Measurements from ENCODE around the gene TPGS1. TPM values are rescaled to one million over a fixed set of nuclear protein-coding genes. Genes with fewer than 3 reads are reported as not detected.

Gene TPGS1
- total and polyA plus RNA-seq, 8 donors: 1.2 to 65.5 (median 25.0) TPM

DNA sequence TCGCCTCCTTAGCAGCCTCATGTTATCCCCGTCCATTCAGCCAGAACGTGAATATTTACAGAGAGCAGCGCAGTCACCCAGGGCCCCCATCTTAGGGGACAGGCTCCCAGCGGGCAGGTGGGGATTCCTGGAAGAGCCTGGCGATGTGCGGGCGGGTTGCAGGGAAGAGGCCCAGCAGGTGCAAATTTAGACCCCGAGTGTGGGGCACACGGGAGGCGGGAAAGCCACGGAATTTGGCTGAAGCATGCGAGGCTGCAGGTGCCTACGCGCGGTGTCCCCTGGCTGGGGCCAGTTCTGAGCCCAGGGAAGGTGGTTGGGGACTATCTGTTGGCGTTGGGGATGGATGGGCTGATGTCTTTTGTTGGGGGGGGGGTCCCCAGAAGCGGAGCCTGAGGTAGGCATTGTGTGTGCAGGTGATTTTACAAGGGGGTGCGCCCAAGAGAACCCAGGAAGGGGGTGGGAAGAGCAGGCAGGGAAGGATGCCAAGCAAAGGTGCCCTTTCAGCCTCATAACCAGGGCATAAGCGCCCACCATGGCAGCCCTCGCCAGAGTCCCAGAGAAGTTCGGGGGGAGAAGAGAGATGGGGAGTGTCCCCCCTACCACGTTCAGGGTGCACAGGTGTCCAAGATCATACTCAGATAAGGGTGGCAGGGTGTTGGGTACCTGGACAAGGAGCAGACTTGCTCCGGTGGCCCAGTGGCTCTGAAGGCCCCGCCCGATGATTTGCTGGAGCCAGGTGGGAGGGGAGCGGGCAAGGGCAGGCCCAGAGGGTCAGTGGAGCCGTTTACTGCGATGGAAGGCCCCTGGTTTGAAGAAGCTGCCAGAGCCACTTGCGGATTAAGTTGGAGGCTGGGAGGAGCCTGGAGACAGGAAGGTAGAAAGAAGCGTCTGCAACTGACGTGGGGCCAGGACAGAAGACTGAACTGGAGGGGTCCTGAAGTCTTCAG is 1.2 kb downstream of the TPGS1 start:
- WGBS, 5 donors: 48 to 62% (median 55%) methylated on average over 26 to 32 of the region's 32 CpGs
- H3K27ac ChIP-seq: peak overlapping the region in 2 of 5 donors; percentile 96 to 98
- DNase-seq: no peak

DNA sequence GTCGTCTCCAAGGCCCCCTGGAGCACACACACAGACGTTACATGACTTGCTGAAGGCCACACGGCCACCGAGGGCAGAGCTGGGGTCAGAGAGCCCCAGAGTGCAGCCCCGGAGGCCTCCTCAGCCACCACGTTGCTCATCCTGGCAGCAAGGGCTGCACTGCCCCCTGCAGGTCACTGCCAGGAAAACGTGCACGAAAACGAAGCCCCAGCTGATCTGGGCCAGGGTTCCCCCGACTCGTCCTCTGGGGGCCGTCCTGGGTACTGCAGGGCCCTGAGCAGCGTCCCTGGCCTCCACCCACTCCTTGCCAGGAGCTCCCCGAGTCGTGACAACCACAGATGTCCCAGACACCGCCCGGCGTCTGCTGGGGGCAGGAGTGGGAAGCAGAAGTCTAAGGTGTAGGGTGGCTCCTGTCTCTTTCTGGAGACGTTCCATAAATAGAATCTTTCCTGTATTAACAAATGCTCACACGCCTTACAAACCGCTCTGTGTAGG is 3.4 kb downstream of the TPGS1 start:
- Histone ChIP-seq H3K27ac (peak overlapping the region; percentile 42 to 80 (median 71)), H3K9me3 (no peaks in the 10 kb centered on the region), H3K27me3 (no peaks in the 10 kb centered on the region), H3K4me3 (peak overlapping the region; percentile 5 to 23 (median 20)), H3K36me3 (peaks cover 0 to 11% (median 6%) of the 10 kb centered on the region in 4 donors), H3K4me1 (peaks cover 15 to 52% (median 41%) of the 10 kb centered on the region in 4 donors)
- peak; percentile 77 to 94 for DNase-seq
- peak in 1 of 3 donors; percentile 34 for TF ChIP-seq POLR2AphosphoS5 (IDR thresholded peaks at IDR 0.05)
- no peak for TF ChIP-seq EP300 (IDR thresholded peaks at IDR 0.05)
- no peak for TF ChIP-seq POLR2A (IDR thresholded peaks at IDR 0.05)
- TF ChIP-seq, protein P1, sequence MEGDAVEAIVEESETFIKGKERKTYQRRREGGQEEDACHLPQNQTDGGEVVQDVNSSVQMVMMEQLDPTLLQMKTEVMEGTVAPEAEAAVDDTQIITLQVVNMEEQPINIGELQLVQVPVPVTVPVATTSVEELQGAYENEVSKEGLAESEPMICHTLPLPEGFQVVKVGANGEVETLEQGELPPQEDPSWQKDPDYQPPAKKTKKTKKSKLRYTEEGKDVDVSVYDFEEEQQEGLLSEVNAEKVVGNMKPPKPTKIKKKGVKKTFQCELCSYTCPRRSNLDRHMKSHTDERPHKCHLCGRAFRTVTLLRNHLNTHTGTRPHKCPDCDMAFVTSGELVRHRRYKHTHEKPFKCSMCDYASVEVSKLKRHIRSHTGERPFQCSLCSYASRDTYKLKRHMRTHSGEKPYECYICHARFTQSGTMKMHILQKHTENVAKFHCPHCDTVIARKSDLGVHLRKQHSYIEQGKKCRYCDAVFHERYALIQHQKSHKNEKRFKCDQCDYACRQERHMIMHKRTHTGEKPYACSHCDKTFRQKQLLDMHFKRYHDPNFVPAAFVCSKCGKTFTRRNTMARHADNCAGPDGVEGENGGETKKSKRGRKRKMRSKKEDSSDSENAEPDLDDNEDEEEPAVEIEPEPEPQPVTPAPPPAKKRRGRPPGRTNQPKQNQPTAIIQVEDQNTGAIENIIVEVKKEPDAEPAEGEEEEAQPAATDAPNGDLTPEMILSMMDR (IDR thresholded peaks at IDR 0.05): peak in 5 of 7 experiments; percentile 75 to 95 (median 89)
- 18 to 28% (median 25%) methylated on average over 15 to 21 of the region's 21 CpGs for WGBS, 5 donors
- intact Hi-C loops (cut with DNase I; ENCODE audit: low total_unique reads): no loop called here

More for the DNA sequence above, 1.2 kb downstream of the TPGS1 start:
- no peak for TF ChIP-seq POLR2AphosphoS5 (IDR thresholded peaks at IDR 0.05)
- no peak for TF ChIP-seq POLR2A (IDR thresholded peaks at IDR 0.05)
- TF ChIP-seq, protein P1 (IDR thresholded peaks at IDR 0.05): no peak
- TF ChIP-seq EP300 (IDR thresholded peaks at IDR 0.05): no peak
- H3K9me3 ChIP-seq: no peaks in the 10 kb centered on the region
- H3K4me1 ChIP-seq: peaks cover 15 to 54% (median 41%) of the 10 kb centered on the region in 4 donors
- H3K4me3 ChIP-seq: peak overlapping the region; percentile 77 to 100 (median 100)
- H3K36me3 ChIP-seq: peaks cover 0 to 11% (median 4%) of the 10 kb centered on the region in 4 donors
- intact Hi-C loops (cut with DNase I; ENCODE audit: low total_unique reads): no loop called here
- H3K27me3 ChIP-seq: no peaks in the 10 kb centered on the region

DNA sequence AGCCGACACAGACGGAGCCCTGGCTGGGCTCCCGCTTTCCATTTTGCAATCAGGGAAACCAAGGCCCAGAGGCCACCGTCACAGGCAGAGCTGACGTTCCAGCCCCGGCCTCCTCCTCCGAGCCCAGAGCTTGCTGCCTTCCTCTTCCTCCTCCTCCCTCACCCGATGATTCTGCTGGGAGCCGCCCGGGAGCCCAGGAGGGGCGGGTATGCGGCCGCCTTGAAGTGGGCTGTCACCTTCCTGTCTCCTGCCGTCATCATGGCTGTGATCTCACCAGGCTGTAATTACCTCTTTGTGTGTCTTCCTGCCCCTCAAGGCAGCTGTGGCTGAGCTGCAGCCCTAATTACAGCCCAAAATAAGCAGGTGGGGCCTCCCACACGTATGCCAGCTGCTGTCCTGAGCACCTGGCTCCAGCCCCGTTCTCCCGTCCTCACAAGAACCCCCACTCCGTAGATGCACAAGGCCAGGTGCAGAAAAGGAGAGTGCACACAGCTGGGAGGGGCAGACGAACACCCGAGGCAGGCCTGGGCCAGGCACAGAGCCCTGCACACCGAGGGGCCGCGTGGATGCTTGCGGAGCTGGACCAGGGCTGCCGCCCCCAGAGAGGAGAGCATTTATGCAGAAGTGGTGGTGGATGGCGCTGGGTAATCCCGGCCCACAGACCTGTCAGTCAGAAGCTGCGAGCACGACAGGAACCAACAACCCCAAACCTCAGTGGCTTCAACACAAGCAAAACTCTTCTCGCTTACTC is 4.0 kb downstream of the TPGS1 start:
- intact Hi-C loops (cut with DNase I; ENCODE audit: low total_unique reads): no loop called here
- DNase-seq: peak; percentile 37 to 85
- Histone ChIP-seq H3K27me3 (no peaks in the 10 kb centered on the region), H3K4me3 (peak overlapping the region; percentile 5 to 23 (median 20)), H3K4me1 (peaks cover 13 to 46% (median 39%) of the 10 kb centered on the region in 4 donors), H3K27ac (peak overlapping the region; percentile 42 to 80 (median 71)), H3K9me3 (no peaks in the 10 kb centered on the region), H3K36me3 (peaks cover 0 to 11% (median 6%) of the 10 kb centered on the region in 4 donors)
- TF ChIP-seq, protein P1 (IDR thresholded peaks at IDR 0.05): no peak
- no peak for TF ChIP-seq POLR2AphosphoS5 (IDR thresholded peaks at IDR 0.05)
- TF ChIP-seq EP300 (IDR thresholded peaks at IDR 0.05): no peak
- TF ChIP-seq POLR2A (IDR thresholded peaks at IDR 0.05): no peak
- 49 to 74% (median 66%) methylated on average over 29 to 30 of the region's 30 CpGs for WGBS, 5 donors
